Lung (tissue), 12 donors: ENCODE measurements around the gene TMEM108. TPM values are rescaled to one million over a fixed set of nuclear protein-coding genes. Genes with fewer than 3 reads are reported as not detected.

Experiments used
- ATAC-seq: fragments of 200-7000 bp; cut with Tn5 transposase; one replicate; pipeline ENCODE4 v1.9.1; 2020; ENCODE audit warnings: moderate number of reproducible peaks; ENCODE audit not compliant: insufficient read depth, low FRiP score
- DNase-seq, 3 donors: peaks; one replicate each; pipeline ENCODE4 v3.0.0-alpha.2; 2013 to 2017
- H3K27ac ChIP-seq, 2 donors: one replicate each; pipeline ENCODE4 v1.5.1; 2013; ENCODE audit warnings: mild to moderate bottlenecking in 2 of 2, moderate library complexity in 2 of 2, control low read depth in 1 of 2, inconsistent platforms in 1 of 2, low read depth in 1 of 2, low read length in 1 of 2
- H3K27me3 ChIP-seq, 3 donors: one replicate each; pipeline ENCODE4 v1.5.1; 2013; ENCODE audit warnings: low read length in 2 of 3; ENCODE audit not compliant: control insufficient read depth in 3 of 3, insufficient read depth in 3 of 3
- H3K36me3 ChIP-seq, 4 donors: one replicate each; pipeline ENCODE4 v1.5.1; 2013; ENCODE audit warnings: low read length in 4 of 4, mild to moderate bottlenecking in 1 of 4, moderate library complexity in 1 of 4; ENCODE audit not compliant: control insufficient read depth in 4 of 4, insufficient read depth in 4 of 4
- H3K4me1 ChIP-seq, 5 donors: one replicate each; pipeline ENCODE4 v1.5.1; 2013; ENCODE audit warnings: low read length in 5 of 5, mild to moderate bottlenecking in 2 of 5, moderate library complexity in 1 of 5; ENCODE audit not compliant: control insufficient read depth in 5 of 5, insufficient read depth in 5 of 5
- H3K4me3 ChIP-seq: one replicate; pipeline ENCODE4 v1.5.1; 2013; ENCODE audit warnings: mild to moderate bottlenecking, control low read depth, moderate library complexity
- H3K9ac ChIP-seq, 2 donors: one replicate each; pipeline ENCODE4 v1.5.1; 2013; ENCODE audit warnings: low read length in 2 of 2, control low read depth in 1 of 2; ENCODE audit not compliant: insufficient read depth in 1 of 2
- H3K9me3 ChIP-seq, 4 donors: one replicate each; pipeline ENCODE4 v1.5.1; 2013; ENCODE audit warnings: low read length in 3 of 4, mild to moderate bottlenecking in 1 of 4, moderate library complexity in 1 of 4; ENCODE audit not compliant: control insufficient read depth in 4 of 4, insufficient read depth in 3 of 4
- CTCF ChIP-seq: IDR thresholded peaks from 2 replicates; pipeline ENCODE4 v1.5.1; 2012; ENCODE audit warnings: mild to moderate bottlenecking; ENCODE audit errors: control extremely low read depth, extremely low read depth
- WGBS, 2 donors: extraction: QIAGEN DNeasy Blood & Tissue Kit; methylation state at CpG; one replicate each; pipeline ENCODE4 v1.1.7; 2013; 5-methylcytosine and 5-hydroxymethylcytosine counted together
- polyA plus RNA-seq, 2 donors: library from polyadenylated mRNA; stranded (reverse); fragments of 200-250 nt; gene quantifications; one replicate each; pipeline ENCODE4 v1.2.1, GENCODE V29; 2013
- total RNA-seq, 2 donors: library from RNA; depleted of rRNA in 1 of 2; stranded (reverse); fragments of >200 nt in 1 of 2; gene quantifications; one replicate each; pipeline ENCODE4 v1.2.1, GENCODE V29; 2014 to 2021
- donor health status: control.
- donor health status: control.
- donor health status: Bipolar disorder and iron deficiency.
- donor health status: healthy.
- donor health status: DM: yes; HTN: yes; CAD: no.

TMEM108 gene
- total and polyA plus RNA-seq, 4 donors = 3.0 to 16.9 (median 7.6) TPM

GRCh38 chr3:133168025-133168401, 129.8 kb downstream of the TMEM108 start:
- no peak for DNase-seq
- no peak overlapping the region for H3K9ac ChIP-seq
- ATAC-seq = no peak
- no peaks in the 10 kb centered on the region for H3K27me3 ChIP-seq
- H3K4me3 ChIP-seq = no peak overlapping the region
- no peaks in the 10 kb centered on the region for H3K9me3 ChIP-seq
- no peak for TF ChIP-seq CTCF
- H3K36me3 ChIP-seq = no peaks in the 10 kb centered on the region
- WGBS, 2 donors = 96 to 100% methylated on average over 1 of the region's 1 CpG
- no peak overlapping the region for H3K27ac ChIP-seq
- peaks cover 0 to 4% (median 0%) of the 10 kb centered on the region in 5 donors for H3K4me1 ChIP-seq

- DNase-seq (no peak), ATAC-seq (no peak)
- no peak for TF ChIP-seq CTCF
- no peak overlapping the region for H3K9ac ChIP-seq
- H3K9me3 ChIP-seq = no peaks in the 10 kb centered on the region
- no peaks in the 10 kb centered on the region for H3K27me3 ChIP-seq
- no peak overlapping the region for H3K27ac ChIP-seq
- no peak overlapping the region for H3K4me3 ChIP-seq
- no peaks in the 10 kb centered on the region for H3K36me3 ChIP-seq
- 90 to 92% methylated on average over 6 of the region's 6 CpGs for WGBS, 2 donors
- H3K4me1 ChIP-seq = no peaks in the 10 kb centered on the region
Observed at GRCh38 chr3:133169331-133170068, 131.3 kb downstream of the TMEM108 start.

GRCh38 chr3:133171831-133172230, 133.6 kb downstream of the TMEM108 start:
- H3K9ac ChIP-seq = no peak overlapping the region
- ATAC-seq = no peak
- no peaks in the 10 kb centered on the region for H3K9me3 ChIP-seq
- TF ChIP-seq CTCF = no peak
- no peaks in the 10 kb centered on the region for H3K36me3 ChIP-seq
- no peaks in the 10 kb centered on the region for H3K4me1 ChIP-seq
- 79 to 83% methylated on average over 2 of the region's 2 CpGs for WGBS, 2 donors
- DNase-seq = no peak
- H3K27ac ChIP-seq = no peak overlapping the region
- no peak overlapping the region for H3K4me3 ChIP-seq
- no peaks in the 10 kb centered on the region for H3K27me3 ChIP-seq
